ENCODE data around the gene CRYBG2. TPM values are rescaled to one million over a fixed set of nuclear protein-coding genes. Genes with fewer than 3 reads are reported as not detected.

Gene CRYBG2
- total RNA-seq, 2 donors from 2014 or later = 9.0 to 15.1 TPM

GRCh38 chr1:26290122-26290881, 63.6 kb downstream of the CRYBG2 start:
- Mint-ChIP-seq H3K4me1 (peaks cover 15% of the 10 kb centered on the region), H3K27ac (peak overlapping the region; percentile 61), H3K9me3 (no peaks in the 10 kb centered on the region), H3K36me3 (ENCODE audit: low read depth) (peaks cover 5% of the 10 kb centered on the region), H3K4me3 (no peak overlapping the region), H3K27me3 (ENCODE audit: insufficient read depth) (no peaks in the 10 kb centered on the region)
- DNase-seq = peak; percentile 80
- no peaks in the 10 kb centered on the region for H3K9me3 ChIP-seq (ENCODE audit: control insufficient read depth, low read length)
- H3K27ac ChIP-seq (ENCODE audit: low read depth, low read length) = no peak overlapping the region
- no peaks in the 10 kb centered on the region for H3K27me3 ChIP-seq (ENCODE audit: control insufficient read depth, insufficient read depth, low read length, poor library complexity, severe bottlenecking)
- H3K9ac ChIP-seq (ENCODE audit: extremely low read depth, low read length, poor library complexity, severe bottlenecking) = no peak overlapping the region
- H3K4me1 ChIP-seq (ENCODE audit: control insufficient read depth, insufficient read depth, low read length) = no peaks in the 10 kb centered on the region
- no peaks in the 10 kb centered on the region for H3K36me3 ChIP-seq (ENCODE audit: control insufficient read depth, insufficient read depth, low read length)
- TF ChIP-seq CTCF (conservative IDR thresholded peaks at IDR 0.05) = no peak
- no peak overlapping the region for H3K4me3 ChIP-seq (ENCODE audit: low read length)
- 69 to 81% methylated on average over 5 to 11 of the region's 11 CpGs for WGBS, 2 experiments (ENCODE audit: insufficient coverage in 1 of 2, insufficient read length in 1 of 2)

GRCh38 chr1:26289158-26290059, 64.5 kb downstream of the CRYBG2 start:
- Mint-ChIP-seq H3K9me3 (no peaks in the 10 kb centered on the region), H3K4me1 (peaks cover 22% of the 10 kb centered on the region), H3K36me3 (ENCODE audit: low read depth) (peaks cover 5% of the 10 kb centered on the region), H3K27ac (no peak overlapping the region), H3K27me3 (ENCODE audit: insufficient read depth) (no peaks in the 10 kb centered on the region), H3K4me3 (no peak overlapping the region)
- WGBS, 2 experiments (ENCODE audit: insufficient coverage in 1 of 2, insufficient read length in 1 of 2) = 87 to 92% methylated on average over 14 to 21 of the region's 21 CpGs
- no peak overlapping the region for H3K27ac ChIP-seq (ENCODE audit: low read depth, low read length)
- no peaks in the 10 kb centered on the region for H3K36me3 ChIP-seq (ENCODE audit: control insufficient read depth, insufficient read depth, low read length)
- no peak for TF ChIP-seq CTCF (conservative IDR thresholded peaks at IDR 0.05)
- no peak overlapping the region for H3K4me3 ChIP-seq (ENCODE audit: low read length)
- H3K27me3 ChIP-seq (ENCODE audit: control insufficient read depth, insufficient read depth, low read length, poor library complexity, severe bottlenecking) = no peaks in the 10 kb centered on the region
- no peak for DNase-seq
- H3K9me3 ChIP-seq (ENCODE audit: control insufficient read depth, low read length) = no peaks in the 10 kb centered on the region
- no peak overlapping the region for H3K9ac ChIP-seq (ENCODE audit: extremely low read depth, low read length, poor library complexity, severe bottlenecking)
- no peaks in the 10 kb centered on the region for H3K4me1 ChIP-seq (ENCODE audit: control insufficient read depth, insufficient read depth, low read length)

GRCh38 chr1:26288311-26288941, 65.5 kb downstream of the CRYBG2 start:
- Histone ChIP-seq H3K27ac (ENCODE audit: low read depth, low read length) (no peak overlapping the region), H3K4me1 (ENCODE audit: control insufficient read depth, insufficient read depth, low read length) (no peaks in the 10 kb centered on the region), H3K27me3 (ENCODE audit: control insufficient read depth, insufficient read depth, low read length, poor library complexity, severe bottlenecking) (no peaks in the 10 kb centered on the region), H3K9me3 (ENCODE audit: control insufficient read depth, low read length) (no peaks in the 10 kb centered on the region), H3K4me3 (ENCODE audit: low read length) (no peak overlapping the region), H3K36me3 (ENCODE audit: control insufficient read depth, insufficient read depth, low read length) (no peaks in the 10 kb centered on the region), H3K9ac (ENCODE audit: extremely low read depth, low read length, poor library complexity, severe bottlenecking) (no peak overlapping the region)
- Mint-ChIP-seq H3K27ac (no peak overlapping the region), H3K36me3 (ENCODE audit: low read depth) (peaks cover 3% of the 10 kb centered on the region), H3K9me3 (no peaks in the 10 kb centered on the region), H3K4me3 (no peak overlapping the region), H3K4me1 (peaks cover 22% of the 10 kb centered on the region), H3K27me3 (ENCODE audit: insufficient read depth) (no peaks in the 10 kb centered on the region)
- WGBS, 2 experiments (ENCODE audit: insufficient coverage in 1 of 2, insufficient read length in 1 of 2) = 85 to 92% methylated on average over 5 of the region's 5 CpGs
- DNase-seq = no peak
- no peak for TF ChIP-seq CTCF (conservative IDR thresholded peaks at IDR 0.05)
